ENCODE measurements around the gene ARHGAP18. TPM values are rescaled to one million over a fixed set of nuclear protein-coding genes. Genes with fewer than 3 reads are reported as not detected.
A peak's percentile ranks its signal among the peaks of the same experiment; 100 is the strongest.

The ARHGAP18 gene
- total RNA-seq, 1 donor from 2014 or later: 24.5 TPM

GRCh38 chr6:129568015-129568414 is 142.0 kb downstream of the ARHGAP18 start:
- no peak for DNase-seq (ENCODE audit: low read depth)
- H3K4me3 ChIP-seq (ENCODE audit: low read depth, low read length): no peak overlapping the region
- no peak for TF ChIP-seq CTCF (conservative IDR thresholded peaks at IDR 0.05; ENCODE audit: low read depth, low read length)

GRCh38 chr6:129567374-129567773 is 142.6 kb downstream of the ARHGAP18 start:
- DNase-seq (ENCODE audit: low read depth): no peak
- TF ChIP-seq CTCF (conservative IDR thresholded peaks at IDR 0.05; ENCODE audit: low read depth, low read length): peak; percentile 50
- H3K4me3 ChIP-seq (ENCODE audit: low read depth, low read length): no peak overlapping the region

- H3K4me3 ChIP-seq (ENCODE audit: low read depth, low read length): no peak overlapping the region
- TF ChIP-seq CTCF (conservative IDR thresholded peaks at IDR 0.05; ENCODE audit: low read depth, low read length): no peak
- no peak for DNase-seq (ENCODE audit: low read depth)
Measured at GRCh38 chr6:129565811-129566210, 144.2 kb downstream of the ARHGAP18 start.

GRCh38 chr6:129565366-129565765 is 144.6 kb downstream of the ARHGAP18 start:
- no peak overlapping the region for H3K4me3 ChIP-seq (ENCODE audit: low read depth, low read length)
- DNase-seq (ENCODE audit: low read depth): no peak
- no peak for TF ChIP-seq CTCF (conservative IDR thresholded peaks at IDR 0.05; ENCODE audit: low read depth, low read length)

GRCh38 chr6:129558248-129558647 is 151.7 kb downstream of the ARHGAP18 start:
- no peak overlapping the region for H3K4me3 ChIP-seq (ENCODE audit: low read depth, low read length)
- no peak for DNase-seq (ENCODE audit: low read depth)
- no peak for TF ChIP-seq CTCF (conservative IDR thresholded peaks at IDR 0.05; ENCODE audit: low read depth, low read length)

- TF ChIP-seq CTCF (conservative IDR thresholded peaks at IDR 0.05; ENCODE audit: low read depth, low read length): no peak
- DNase-seq (ENCODE audit: low read depth): no peak
Measured at GRCh38 chr6:129555206-129555832, 154.7 kb downstream of the ARHGAP18 start.

GRCh38 chr6:129552413-129552812 is 157.6 kb downstream of the ARHGAP18 start:
- no peak for DNase-seq (ENCODE audit: low read depth)
- H3K4me3 ChIP-seq (ENCODE audit: low read depth, low read length): no peak overlapping the region
- no peak for TF ChIP-seq CTCF (conservative IDR thresholded peaks at IDR 0.05; ENCODE audit: low read depth, low read length)

More at GRCh38 chr6:129555206-129555832, 154.7 kb downstream of the ARHGAP18 start:
- H3K4me3 ChIP-seq (ENCODE audit: low read depth, low read length): no peak overlapping the region

All from epithelial cell of proximal tubule (primary cell).